GM19455 (cell line): Measurements from ENCODE around the gene PHF11.

Source experiments
- ATAC-seq: cut with Tn5 transposase; IDR thresholded peaks from one replicate; pipeline ENCODE4 v1.9.1; 2021; ENCODE audit not compliant: unreplicated experiment

Gene PHF11

DNA sequence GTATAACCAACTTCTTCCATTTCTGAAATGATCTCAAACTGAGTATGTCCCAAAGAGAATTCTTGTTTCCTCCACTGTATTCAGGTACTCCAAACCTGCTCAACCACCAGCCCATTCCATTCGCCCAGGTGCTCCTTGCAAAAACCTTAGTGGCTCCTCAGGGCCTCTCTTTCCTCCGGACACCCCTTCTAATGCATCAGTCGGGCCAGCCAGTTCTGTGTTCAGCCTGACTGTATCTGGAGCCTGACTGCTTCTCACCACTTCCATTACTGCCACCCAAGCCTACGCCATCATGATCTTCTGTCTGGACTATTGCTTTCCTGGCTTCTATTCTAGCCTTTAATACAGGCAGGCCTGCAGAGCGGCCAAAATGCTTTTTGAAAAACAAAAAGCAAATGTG, 1.5 kb downstream of the PHF11 start:
- ATAC-seq = no peak

DNA sequence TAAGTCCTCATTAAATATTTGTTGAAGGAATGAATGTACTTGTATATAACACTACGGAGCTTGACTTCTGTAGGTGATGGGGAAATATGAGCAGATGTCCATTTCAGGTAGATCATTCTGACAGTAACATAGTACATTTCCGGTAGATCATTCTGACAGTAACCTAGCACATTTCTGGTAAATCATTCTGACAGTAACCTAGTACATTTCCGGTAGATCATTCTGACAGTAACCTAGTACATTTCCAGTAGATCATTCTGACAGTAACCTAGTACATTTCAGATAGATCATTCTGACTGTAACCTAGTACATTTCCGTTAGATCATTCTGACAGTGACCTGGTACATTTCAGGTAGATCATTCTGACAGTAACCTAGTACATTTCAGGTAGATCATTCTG, 2.5 kb downstream of the PHF11 start:
- no peak for ATAC-seq

DNA sequence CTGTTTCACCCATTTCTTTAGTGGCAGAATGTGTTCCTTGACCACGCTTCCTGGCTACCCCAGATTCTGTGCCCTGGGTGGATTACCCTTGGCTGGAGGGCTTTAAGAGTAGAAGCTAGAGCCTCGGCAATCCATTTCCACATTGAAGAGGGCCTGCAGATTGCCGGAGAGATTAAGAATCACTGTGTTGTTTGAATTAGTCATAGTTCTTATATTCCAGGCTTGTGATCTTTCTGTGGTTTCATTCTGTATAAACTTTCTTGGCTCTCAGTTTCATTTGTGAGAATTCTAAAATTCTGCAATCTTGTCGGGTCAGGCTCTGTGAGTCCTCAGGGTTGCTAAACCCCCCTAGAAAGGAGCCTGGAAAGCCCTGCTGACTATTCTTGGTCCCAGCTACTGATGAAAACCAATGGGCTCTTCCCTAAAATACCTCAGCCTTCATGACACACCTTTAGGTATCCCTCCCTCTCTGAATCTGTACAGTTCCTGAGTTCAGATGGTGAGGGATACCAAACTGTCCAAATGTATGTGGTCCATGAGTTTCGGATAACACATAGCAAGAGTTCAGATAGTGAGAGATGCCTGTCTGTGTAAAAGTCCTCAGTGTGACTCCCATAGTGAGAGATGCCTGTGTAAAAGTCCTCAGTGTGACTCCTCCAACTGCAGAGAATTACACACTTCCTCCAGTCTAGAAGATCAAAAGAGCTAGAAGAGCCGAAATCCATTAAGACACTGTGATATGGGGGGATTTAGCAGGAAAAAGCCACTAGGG, 4.3 kb downstream of the PHF11 start:
- no peak for ATAC-seq

DNA sequence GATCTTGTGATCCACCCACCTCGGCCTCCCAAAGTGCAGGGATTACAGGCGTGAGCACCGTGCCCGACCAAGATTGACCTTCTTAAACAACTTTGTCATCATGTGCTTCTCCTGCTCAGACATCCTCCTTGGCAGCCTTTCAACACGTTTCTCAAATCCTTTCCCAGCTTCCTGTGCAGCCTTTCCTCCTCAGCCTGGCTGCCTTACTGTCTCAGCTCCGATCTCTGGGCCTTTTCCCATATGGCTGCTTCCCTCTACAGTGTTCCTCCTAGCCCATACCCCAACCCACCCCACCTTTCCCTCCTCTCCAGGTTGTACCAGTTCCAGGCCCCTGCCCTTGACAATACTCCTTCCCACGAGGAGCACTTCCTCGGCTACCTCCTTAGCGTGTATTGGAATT, 7.2 kb downstream of the PHF11 start:
- no peak for ATAC-seq

DNA sequence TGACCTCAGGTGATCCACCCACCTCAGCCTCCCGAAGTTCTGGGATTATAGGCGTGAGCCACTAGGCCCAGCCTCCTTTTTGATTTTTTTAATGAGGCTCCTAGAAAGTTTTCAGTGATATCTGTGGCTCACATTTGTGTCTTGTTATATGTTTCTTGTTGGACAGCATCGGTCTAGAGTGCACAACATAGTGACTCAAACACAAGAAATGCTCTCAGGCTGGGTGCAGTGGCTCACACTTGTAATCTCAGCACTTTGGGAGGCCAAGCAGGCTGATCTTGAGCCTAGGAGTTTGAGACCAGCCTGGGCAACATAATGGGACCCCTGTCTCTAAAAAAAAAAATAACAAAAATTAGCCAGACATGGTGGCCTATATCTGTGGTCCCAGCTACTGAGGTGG, 8.2 kb downstream of the PHF11 start:
- ATAC-seq = no peak

DNA sequence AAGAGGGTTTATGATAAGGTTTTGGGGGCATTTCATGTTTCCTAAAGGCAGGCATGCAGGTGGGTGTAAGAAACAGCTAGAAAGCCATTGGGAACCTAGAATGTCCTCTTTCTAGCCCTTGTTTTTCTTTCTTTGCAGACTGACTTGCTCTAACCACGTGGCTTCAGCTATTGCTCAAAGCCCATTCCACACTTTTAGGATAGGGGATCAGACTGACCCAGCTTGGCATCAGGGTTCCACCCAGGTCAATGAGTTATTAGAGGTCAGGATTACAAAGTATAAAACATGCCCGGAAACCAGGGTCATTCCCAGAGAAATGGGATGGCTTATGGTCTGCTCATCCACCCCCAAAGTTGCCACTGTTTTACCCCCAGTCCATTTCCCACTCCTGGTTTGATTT, 16.8 kb downstream of the PHF11 start:
- no peak for ATAC-seq

DNA sequence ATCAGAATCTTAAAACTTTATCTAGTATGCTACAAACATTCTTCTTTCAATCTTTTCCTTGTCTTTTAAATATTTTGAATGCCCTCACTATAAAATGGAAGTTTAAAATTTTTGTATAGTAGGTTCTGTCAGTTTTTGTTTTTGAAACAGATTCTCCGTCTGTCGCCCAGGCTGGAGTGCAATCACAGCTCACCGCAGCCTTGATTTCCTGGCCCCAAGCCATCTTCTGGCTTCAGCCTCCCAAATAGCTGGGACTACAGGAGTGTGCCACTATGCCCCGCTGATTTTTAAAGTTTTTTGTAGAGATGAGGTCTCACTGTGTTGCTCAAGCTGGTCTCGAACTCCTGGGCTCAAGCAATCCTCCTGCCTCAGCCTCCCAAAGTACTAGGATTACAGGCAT, 20.7 kb downstream of the PHF11 start:
- no peak for ATAC-seq

DNA sequence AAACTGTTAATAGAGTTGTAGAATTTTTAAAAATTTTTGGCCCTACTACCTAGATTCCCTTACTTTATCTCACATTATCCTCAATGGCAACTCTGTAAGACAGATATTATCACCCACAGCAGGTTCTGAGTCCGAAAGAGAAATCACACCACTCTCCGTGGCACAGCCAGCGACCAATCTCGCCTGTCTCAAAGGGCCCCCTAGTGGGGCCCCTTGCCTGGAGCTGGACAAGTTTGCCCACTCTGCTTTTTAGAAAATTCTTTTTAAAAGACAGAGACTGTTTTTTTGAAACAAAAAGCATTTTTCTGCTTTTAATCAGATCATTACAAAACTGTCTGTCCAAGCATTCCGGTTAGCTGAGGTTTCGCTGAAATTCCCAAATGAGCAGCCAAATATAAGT, 21.7 kb downstream of the PHF11 start:
- ATAC-seq = no peak

DNA sequence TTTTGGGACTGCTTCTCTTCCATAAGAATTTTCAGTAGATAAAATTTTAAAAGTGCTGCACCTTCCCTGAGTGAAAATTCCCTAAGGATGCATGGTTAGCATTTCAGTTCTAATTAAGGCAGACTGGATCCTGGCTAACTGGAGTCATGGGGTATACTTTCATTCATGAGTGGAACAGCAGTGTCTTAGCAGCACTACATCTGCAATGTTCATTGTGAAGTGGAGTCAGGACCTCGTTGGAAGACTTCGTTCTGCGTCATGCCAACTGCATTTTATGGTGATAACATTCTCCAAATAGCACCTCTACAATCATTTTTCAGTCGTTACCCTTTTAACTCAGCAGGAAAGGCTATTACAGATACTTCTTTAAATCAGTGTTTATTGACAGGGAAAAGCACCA, 25.5 kb downstream of the PHF11 start:
- no peak for ATAC-seq

DNA sequence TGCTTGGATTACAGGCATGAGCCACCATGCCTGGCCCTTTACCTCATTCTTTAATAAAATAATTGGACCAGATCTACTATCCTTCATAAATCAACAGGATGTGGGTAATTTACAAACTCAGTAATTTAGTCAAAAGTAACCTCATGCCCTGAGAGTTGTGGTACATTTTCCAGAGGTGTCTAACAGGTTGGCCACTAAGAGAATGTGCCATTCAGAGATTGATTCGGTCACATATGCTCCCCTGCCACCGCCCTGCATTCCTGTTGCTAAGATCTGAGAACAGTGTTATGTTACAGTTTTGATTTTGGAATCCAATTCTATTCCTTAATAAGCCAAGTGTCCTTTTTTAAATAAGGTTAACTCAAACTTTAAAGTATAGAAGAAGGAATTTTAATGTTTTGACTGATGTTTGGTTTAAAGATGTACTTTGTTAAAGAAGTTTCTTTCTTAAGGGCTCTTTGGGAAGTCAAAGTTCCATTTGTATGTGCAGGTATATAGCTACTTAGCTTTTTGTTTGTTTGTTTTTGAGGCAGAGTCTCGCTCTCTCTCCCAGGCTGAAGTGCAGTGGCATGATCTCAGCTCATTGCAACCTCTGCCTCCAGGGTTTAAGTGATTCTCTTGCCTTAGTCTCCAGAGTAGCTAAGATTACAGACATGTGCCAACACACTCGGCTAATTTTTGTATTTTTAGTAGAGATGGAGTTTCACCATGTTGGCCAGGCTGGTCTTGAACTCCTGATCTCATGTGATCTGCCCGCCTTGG, 29.2 kb downstream of the PHF11 start:
- no peak for ATAC-seq

DNA sequence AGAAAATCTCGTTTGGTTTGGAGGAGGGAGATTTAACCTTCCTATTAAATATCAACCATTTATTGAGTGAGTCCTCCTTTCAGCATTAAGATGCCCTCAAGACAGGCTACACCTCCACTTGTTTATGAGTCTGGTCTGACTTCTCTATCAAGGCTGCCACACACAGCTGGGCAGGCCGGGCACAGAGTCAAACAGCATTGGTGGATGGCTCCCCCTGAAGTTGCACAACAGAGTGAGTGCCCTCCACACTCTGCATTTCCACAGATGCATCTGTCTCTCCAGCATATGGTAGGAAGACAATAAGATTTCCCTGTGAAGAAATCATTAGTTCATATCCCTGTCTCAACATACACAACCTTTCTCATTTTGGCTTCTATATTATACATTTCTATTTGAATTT, 31.4 kb downstream of the PHF11 start:
- ATAC-seq = no peak

DNA sequence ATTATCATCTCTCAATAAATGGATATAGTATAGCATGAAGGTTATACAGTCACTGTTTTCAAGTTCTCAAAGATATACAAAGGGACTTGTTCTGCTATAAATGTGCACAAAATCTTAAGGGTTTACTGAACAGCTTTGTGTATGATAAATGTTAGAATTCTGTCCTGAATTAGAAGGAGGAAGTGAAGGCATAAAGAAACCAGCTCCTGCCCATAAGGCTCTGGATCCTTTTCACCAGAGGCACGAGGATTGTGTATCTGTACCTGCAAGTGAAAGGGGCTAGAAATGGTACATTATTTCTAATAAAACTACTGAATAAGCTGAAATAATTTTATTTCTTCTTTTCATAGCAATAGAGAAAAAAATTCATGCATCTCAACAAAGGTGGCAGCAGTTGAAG, 32.4 kb downstream of the PHF11 start:
- ATAC-seq = no peak

DNA sequence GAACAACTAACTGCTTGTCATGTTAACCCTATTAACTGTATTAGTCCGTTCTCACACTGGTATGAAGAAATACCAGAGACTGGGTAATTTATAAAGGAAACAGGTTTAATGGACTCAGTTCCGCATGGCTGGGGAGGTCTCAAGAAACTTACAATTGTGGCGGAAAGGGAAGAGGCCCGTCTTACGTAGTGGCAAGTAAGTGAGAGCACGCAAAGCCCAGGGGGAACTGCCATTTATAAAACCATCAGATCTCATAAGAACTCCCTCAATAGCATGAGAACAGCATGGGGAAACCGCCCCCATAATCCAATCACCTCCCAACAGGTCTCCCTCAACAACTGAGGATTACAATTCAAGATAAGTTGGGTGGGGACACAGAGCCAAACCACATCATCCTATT, 34.7 kb downstream of the PHF11 start:
- ATAC-seq = no peak

DNA sequence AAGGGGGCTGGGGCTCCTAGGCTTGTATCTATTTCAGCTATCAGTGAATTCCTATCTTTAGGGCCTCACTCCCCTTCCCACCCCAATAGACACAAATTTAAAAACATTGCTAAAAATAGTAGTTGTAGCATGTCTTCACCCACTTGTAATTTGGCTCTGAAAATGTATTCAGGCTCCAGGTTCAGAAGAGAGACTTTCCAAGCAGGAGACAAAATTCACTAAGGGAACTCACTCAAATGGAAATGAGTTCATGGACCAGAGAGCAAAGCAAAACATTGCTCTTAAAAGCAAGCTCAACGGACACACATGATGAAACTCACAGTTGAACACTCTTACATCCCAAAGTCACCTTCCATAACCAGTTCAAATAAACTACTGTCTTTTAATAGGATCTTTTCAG, 36.8 kb downstream of the PHF11 start:
- no peak for ATAC-seq

DNA sequence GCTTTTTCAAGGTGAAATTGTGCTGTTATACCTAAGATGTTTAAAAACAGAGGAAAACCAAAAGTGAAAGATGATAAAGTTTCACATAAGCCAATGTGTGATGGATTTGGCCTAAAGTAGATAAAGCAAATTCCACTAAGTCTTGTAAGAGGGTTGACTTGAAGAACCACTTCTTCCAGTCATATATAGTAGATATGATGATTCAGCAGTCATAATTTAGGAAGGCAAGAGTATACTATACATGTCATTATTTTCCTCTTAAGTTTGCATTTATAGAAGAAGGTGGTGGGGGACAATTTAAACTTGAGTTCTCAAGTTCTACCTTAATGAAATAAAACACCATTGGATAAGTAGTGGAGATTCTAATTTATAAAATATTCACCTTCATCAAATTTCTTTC, 37.3 kb downstream of the PHF11 start:
- ATAC-seq = no peak

DNA sequence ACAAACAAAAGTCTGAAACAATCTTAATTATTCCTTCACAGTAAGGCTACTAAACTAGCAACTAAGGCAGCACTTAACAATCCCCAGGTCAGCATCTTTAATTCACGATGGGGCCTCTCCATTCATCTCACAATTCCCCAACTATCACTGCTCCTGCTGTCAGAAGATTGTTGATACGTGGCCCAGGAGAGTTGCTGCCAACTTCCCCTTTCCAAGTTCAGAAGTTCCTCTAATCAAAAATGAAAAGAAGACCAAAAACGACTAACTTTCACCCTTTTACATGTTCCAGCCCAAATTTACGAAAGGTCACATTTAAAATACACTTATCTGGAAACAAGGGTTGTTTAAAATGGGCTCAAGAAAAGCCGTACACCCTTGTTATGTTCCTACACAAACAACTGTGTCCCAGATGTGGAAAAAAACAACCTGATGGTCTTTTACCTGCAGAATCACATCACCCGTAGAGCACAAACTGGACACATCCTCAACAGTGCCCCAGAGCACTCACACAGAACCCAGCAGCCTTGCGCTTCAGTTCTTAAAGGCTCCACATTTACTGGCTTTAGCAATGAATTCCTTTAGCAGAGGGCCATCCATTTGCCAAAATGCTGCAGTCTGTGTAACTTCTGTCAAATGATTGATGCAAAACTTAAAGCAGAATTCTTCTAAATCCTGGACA, 38.0 kb downstream of the PHF11 start:
- ATAC-seq = no peak

DNA sequence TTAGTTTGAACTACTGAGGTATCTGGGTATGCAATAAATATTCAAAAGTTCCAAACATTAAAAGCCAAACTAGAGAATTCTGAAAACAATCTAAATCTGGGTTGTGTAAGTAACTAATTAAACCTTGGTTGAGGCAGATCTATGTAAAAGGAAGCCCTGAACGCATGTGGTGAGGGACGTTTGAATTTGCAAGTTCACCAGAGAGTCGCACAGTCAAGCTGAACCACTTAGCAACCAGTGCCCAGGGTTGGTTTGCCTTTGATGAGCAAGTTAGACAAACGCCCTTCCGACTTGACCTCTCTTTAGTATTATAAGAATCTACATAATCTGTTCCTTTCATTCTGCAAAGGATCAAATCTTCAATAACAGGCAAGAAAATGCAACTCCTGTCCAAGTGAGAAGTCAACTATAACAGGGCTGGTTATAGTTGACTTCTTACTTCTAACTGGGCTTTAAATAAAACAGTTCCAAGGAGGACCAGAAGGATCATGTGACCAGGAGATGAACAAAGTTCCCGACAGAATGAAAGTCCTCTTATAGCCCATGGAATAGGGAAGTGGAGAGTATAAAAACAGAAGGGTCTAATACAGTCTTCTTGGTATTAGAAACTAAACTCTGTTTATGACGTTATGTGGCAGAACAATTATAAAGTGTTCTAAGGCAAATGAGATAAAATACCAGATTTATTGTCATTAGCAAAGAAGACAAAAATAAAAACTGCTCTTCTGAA, 40.6 kb downstream of the PHF11 start:
- ATAC-seq = no peak

DNA sequence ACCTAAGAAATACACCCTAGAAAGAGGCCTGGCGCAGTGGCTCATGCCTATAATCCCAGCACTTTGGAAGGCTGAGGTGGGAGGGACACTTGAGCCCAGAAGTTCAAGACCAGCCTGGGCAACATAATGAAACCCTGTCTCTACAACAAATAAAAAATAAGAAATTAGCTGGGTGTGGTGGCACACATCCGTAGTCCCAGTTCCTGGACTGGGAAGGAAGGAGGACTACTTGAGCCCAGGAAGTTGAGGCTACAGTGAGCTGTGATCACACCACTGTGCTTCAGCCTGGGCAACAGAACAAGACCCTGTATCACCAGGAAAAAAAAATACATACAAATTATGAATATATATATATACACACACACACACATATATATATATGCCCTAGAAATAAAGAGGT, 42.7 kb downstream of the PHF11 start:
- no peak for ATAC-seq

DNA sequence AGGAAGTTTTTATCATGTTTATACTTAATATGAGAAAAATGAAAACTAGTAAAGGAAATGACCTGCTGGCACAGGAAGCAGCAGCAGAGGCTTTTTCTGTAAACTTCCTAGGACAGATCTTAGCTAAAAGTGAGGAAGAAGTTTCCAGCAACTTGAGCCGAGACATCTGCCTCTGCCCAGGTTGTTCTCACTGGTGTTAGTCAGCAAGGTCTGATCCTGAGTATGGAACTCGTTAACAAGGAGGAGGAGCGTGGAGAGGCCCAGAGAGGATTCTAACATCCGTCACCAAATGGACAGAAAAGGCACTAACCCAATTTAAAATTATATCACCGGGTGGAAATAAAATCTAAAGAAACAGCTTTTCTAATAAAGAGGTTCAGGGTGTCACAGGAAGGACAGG, 43.6 kb downstream of the PHF11 start:
- no peak for ATAC-seq

DNA sequence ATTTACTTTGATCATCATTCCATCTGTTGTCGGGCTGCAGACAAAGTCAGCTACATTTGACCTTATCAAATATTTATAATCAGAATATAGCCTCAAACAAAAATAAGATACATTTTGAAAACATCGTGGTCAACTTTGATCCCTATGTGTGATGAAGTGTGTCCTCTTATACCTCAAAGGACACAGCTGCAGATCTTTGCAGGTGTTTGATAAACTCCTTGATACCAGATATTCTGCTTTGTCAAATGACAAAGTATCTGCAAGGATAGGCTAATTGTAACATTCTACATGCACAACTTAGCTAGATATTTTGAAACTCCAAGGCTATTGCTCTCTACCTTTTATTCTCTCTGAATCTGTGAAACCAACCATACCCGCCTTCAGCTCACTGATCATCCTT, 44.0 kb downstream of the PHF11 start:
- ATAC-seq = no peak

DNA sequence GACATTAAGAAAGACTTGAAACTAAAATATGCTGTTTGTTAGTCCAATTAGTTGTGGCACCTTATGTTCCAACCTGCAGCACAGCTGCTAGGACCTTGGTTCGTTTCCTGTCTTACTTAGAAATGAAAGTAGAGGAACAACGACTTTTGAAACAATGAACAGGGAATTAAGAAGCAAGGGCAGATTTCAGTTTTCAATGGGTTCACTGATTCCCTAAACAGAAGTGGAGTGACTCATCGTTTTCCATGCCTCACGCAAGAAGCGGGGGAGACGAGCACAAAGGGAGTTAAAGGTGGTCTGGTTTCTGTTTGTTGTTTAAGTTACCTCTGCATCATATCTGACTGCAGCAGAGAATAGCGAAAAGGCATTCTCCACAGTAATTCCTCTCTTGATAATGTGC, 44.8 kb downstream of the PHF11 start:
- no peak for ATAC-seq

DNA sequence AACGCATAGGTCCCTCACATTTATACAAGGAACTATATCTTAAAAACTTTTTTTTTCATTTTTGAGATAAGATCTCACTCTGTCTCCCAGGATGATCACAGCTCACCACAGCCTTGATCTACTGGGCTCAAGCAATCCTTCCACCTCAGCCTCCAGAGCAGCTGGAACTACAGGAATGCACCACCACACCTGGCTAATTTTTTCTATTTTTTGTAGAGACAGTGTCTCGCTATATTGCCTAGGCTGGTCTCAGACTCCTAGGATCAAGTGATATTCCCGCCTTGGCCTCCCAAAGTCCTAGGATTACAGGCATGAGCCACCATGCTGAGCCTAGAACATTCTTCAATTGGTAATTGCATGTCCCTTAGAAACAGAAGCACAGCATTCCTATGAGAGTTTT, 47.9 kb downstream of the PHF11 start:
- ATAC-seq = no peak
